GM06990 (cell line): ENCODE measurements around the gene SLX9.

ENCODE experiments used
- DNase-seq: peaks from one replicate; pipeline ENCODE4 v3.0.0-alpha.2; 2011; ENCODE audit not compliant: insufficient read length; ENCODE audit errors: extremely low read depth
- H3K27me3 ChIP-seq: replicated peaks from 2 replicates; pipeline ENCODE4 v1.6.0; 2011; ENCODE audit warnings: low read length; ENCODE audit not compliant: control insufficient read depth, insufficient read depth
- H3K36me3 ChIP-seq: 2 replicates; pipeline ENCODE4 v1.5.1; 2011; ENCODE audit warnings: low read length; ENCODE audit not compliant: control insufficient read depth, insufficient read depth
- H3K4me3 ChIP-seq: replicated peaks from 2 replicates; pipeline ENCODE4 v1.5.1; 2011; ENCODE audit warnings: low read depth, mild to moderate bottlenecking, control low read depth, low read length
- CTCF ChIP-seq: IDR thresholded peaks from 2 replicates; pipeline ENCODE4 v1.5.1; 2011; ENCODE audit warnings: low read length, control low read depth, mild to moderate bottlenecking, inconsistent platforms; ENCODE audit not compliant: insufficient read depth, poor library complexity, severe bottlenecking

Gene SLX9

DNA sequence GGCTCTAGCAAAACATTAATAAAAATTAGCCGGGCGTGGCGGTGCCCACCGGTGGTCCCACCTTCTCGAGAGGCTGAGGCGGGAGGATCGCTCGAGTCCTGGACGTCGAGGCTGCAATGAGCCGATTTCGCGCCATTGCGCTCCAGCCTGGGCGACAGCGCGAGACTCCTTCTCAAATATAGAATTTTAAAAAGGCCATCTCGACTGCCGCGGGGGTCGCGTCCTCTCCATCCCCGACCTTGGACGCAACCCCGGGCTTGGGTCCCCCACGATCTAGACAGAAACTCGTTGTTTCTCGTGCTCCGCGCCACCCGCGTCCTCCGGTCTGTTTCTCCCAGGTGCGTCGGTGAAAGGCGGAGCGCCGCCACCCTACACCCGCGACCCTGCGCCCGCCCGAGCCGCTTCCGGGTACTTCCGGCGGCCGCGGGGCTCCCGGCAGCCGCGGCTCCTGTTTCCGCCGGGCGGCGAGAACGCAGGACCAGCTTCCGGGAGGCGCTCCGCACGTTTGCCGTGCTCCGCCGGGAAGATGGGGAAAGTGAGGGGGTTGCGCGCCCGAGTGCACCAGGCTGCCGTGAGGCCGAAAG lies at the start of gene SLX9:
Gene SLX9 (plus strand): TSS at position 498 of the 584 bp plus-strand sequence. CDS start 29 bp downstream, at position 527.
- TF ChIP-seq CTCF, result no peak
- DNase-seq, result peak; percentile 89
- H3K36me3 ChIP-seq, result peaks cover 15% of the 10 kb centered on the region
- no peaks in the 10 kb centered on the region for H3K27me3 ChIP-seq
- H3K4me3 ChIP-seq, result peak within 1 kb of the TSS; percentile 95

GRCh38 chr21:44890338-44890931 lies 49.4 kb upstream of the SLX9 start:
- no peak overlapping the region for H3K4me3 ChIP-seq
- no peak for TF ChIP-seq CTCF
- no peaks in the 10 kb centered on the region for H3K27me3 ChIP-seq
- no peak for DNase-seq
- peaks cover 19% of the 10 kb centered on the region for H3K36me3 ChIP-seq

DNA sequence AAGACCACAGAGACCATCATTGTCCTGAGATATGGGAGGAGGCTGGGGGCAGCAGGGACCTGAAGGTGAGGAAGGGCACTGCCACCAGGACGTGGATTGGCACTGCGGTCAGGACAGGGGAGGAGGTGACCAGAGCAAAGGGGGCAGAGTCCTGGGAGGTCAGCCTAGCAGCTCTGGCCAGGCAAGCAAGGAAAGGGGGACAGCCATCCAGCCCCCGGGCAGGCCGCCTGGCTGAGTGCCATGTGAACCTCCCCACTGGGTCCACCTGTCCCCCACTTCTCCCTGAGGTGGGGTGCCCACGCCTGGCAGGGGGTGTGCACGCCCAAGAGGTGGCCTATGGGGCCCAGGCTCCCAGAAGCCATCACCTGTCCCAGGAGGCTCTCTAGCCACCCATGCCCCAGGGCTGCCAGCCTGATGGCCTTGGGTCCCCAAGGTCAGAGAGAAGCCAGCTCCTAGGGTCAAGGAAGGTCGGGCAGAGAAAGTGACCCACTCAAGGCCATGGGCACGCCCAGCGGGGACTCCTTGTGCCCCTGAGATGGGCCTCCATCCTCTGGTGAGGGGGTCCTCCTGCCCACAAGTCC lies 48.8 kb upstream of the SLX9 start:
- peaks cover 19% of the 10 kb centered on the region for H3K36me3 ChIP-seq

GRCh38 chr21:44891631-44892031 lies 48.2 kb upstream of the SLX9 start:
- peaks cover 15% of the 10 kb centered on the region for H3K36me3 ChIP-seq
- H3K4me3 ChIP-seq, result no peak overlapping the region
- H3K27me3 ChIP-seq, result no peaks in the 10 kb centered on the region
- no peak for DNase-seq
- no peak for TF ChIP-seq CTCF

More for the DNA sequence above, 48.8 kb upstream of the SLX9 start:
- no peaks in the 10 kb centered on the region for H3K27me3 ChIP-seq
- no peak for DNase-seq
- H3K4me3 ChIP-seq, result no peak overlapping the region
- no peak for TF ChIP-seq CTCF

GRCh38 chr21:44892095-44892494 lies 47.7 kb upstream of the SLX9 start:
- H3K4me3 ChIP-seq, result no peak overlapping the region
- H3K27me3 ChIP-seq, result no peaks in the 10 kb centered on the region
- no peak for TF ChIP-seq CTCF
- peaks cover 17% of the 10 kb centered on the region for H3K36me3 ChIP-seq
- DNase-seq, result no peak
